Measurements from ENCODE around the gene OCA2.

OCA2 gene

GRCh38 chr15:28023422-28023821 lies 75.7 kb downstream of the OCA2 start:
- Histone ChIP-seq H3K27ac (replicated peaks) (no peak overlapping the region), H3K27me3 (ENCODE audit: insufficient read depth, poor library complexity, severe bottlenecking) (no peaks in the 10 kb centered on the region), H3K4me3 (replicated peaks; ENCODE audit: insufficient read depth, low read length) (no peak overlapping the region)
- TF ChIP-seq CTCF (IDR thresholded peaks at IDR 0.05; ENCODE audit: insufficient read depth, low read length) (no peak), REST (IDR thresholded peaks at IDR 0.05; ENCODE audit: insufficient replicate concordance, low read depth) (no peak), GABPA (IDR thresholded peaks at IDR 0.05; ENCODE audit: low read depth) (no peak), POLR2AphosphoS5 (IDR thresholded peaks at IDR 0.05; ENCODE audit: low read depth) (no peak), SPI1 (IDR thresholded peaks at IDR 0.05; ENCODE audit: borderline replicate concordance, low read depth) (no peak)
- DNase-seq (ENCODE audit: low read depth in 1 of 2, low spot score in 1 of 2): no peak

- DNase-seq (ENCODE audit: low read depth in 1 of 2, low spot score in 1 of 2): no peak
- Histone ChIP-seq H3K27me3 (ENCODE audit: insufficient read depth, poor library complexity, severe bottlenecking) (no peaks in the 10 kb centered on the region), H3K4me3 (replicated peaks; ENCODE audit: insufficient read depth, low read length) (no peak overlapping the region), H3K27ac (replicated peaks) (no peak overlapping the region)
- no peak for TF ChIP-seq GABPA (IDR thresholded peaks at IDR 0.05; ENCODE audit: low read depth)
- TF ChIP-seq CTCF (IDR thresholded peaks at IDR 0.05; ENCODE audit: insufficient read depth, low read length): no peak
- TF ChIP-seq SPI1 (IDR thresholded peaks at IDR 0.05; ENCODE audit: borderline replicate concordance, low read depth): no peak
- no peak for TF ChIP-seq REST (IDR thresholded peaks at IDR 0.05; ENCODE audit: insufficient replicate concordance, low read depth)
- no peak for TF ChIP-seq POLR2AphosphoS5 (IDR thresholded peaks at IDR 0.05; ENCODE audit: low read depth)
These were observed 76.2 kb downstream of the OCA2 start for GRCh38 chr15:28022961-28023360.

- Histone ChIP-seq H3K27me3 (ENCODE audit: insufficient read depth, poor library complexity, severe bottlenecking) (no peaks in the 10 kb centered on the region), H3K4me3 (replicated peaks; ENCODE audit: insufficient read depth, low read length) (no peak overlapping the region), H3K27ac (replicated peaks) (no peak overlapping the region)
- no peak for TF ChIP-seq REST (IDR thresholded peaks at IDR 0.05; ENCODE audit: insufficient replicate concordance, low read depth)
- no peak for TF ChIP-seq SPI1 (IDR thresholded peaks at IDR 0.05; ENCODE audit: borderline replicate concordance, low read depth)
- no peak for TF ChIP-seq CTCF (IDR thresholded peaks at IDR 0.05; ENCODE audit: insufficient read depth, low read length)
- no peak for TF ChIP-seq POLR2AphosphoS5 (IDR thresholded peaks at IDR 0.05; ENCODE audit: low read depth)
- TF ChIP-seq GABPA (IDR thresholded peaks at IDR 0.05; ENCODE audit: low read depth): no peak
- DNase-seq (ENCODE audit: low read depth in 1 of 2, low spot score in 1 of 2): no peak
These were observed 76.9 kb downstream of the OCA2 start for GRCh38 chr15:28022181-28022580.

All from HL-60 (cell line).